Pancreas (tissue), 10 donors: Measurements from ENCODE around the gene B4GAT1. TPM values are rescaled to one million over a fixed set of nuclear protein-coding genes. Genes with fewer than 3 reads are reported as not detected.

ENCODE experiments used
- ATAC-seq, 4 donors: fragments of 200-7000 bp; cut with Tn5 transposase; one replicate each; pipeline versions ENCODE4 v1.8.0 to v1.9.1; 2020; ENCODE audit warnings: mild to moderate bottlenecking in 4 of 4, moderate library complexity in 4 of 4
- DNase-seq, 6 donors: peaks; one replicate each; pipeline ENCODE4 v3.0.0-alpha.2; 2020
- FAIRE-seq: peaks from 2 replicates; lab custom pipeline; 2012; peaks lifted over from hg19 to GRCh38; lab: Jason Lieb, UNC
- H3K27ac ChIP-seq, 4 donors: fragments of 200-600 bp; sonication (generic); 1 replicate in 3 of 4; 2 replicates in 1 of 4; pipeline versions ENCODE4 v1.5.0 to v1.8.0; 2020
- H3K27me3 ChIP-seq, 4 donors: fragments of 200-600 bp; one replicate each; pipeline ENCODE4 v1.8.0; 2021
- H3K36me3 ChIP-seq, 3 donors: fragments of 200-600 bp; sonication (generic) in 1 of 3; one replicate each; pipeline versions ENCODE4 v1.5.0 to v1.8.0; 2020 to 2021
- H3K4me1 ChIP-seq, 3 donors: fragments of 200-600 bp; one replicate each; pipeline ENCODE4 v1.8.0; 2021
- H3K4me3 ChIP-seq, 4 donors: fragments of 200-600 bp; sonication (generic) in 2 of 4; one replicate each; pipeline versions ENCODE4 v1.5.0 to v1.8.0; 2020 to 2021
- H3K9me3 ChIP-seq, 4 donors: fragments of 200-600 bp; one replicate each; pipeline ENCODE4 v1.8.0; 2021
- CTCF ChIP-seq, 4 donors: fragments of 200-600 bp; sonication (generic) in 3 of 4; IDR thresholded peaks; one replicate each; pipeline versions ENCODE4 v1.5.0 to v1.8.0; 2021; ENCODE audit warnings: antibody characterized with exemption in 4 of 4
- WGBS, 2 donors: extraction: QIAGEN DNeasy Blood & Tissue Kit; methylation state at CpG; one replicate each; pipeline ENCODE4 v1.1.7; 2013; 5-methylcytosine and 5-hydroxymethylcytosine counted together
- intact Hi-C, 3 donors: fragments of 100-400 bp; cut with DNase I; formaldehyde crosslinking; loops; one replicate each; pipeline versions ENCODE4 v1.11.1 to v1.14.2; 2022
- polyA plus RNA-seq, 2 donors: library from polyadenylated mRNA; stranded (reverse); fragments of 200-250 nt; gene quantifications; one replicate each; pipeline ENCODE4 v1.2.3, GENCODE V29; 2013
- total RNA-seq, 6 donors: library from RNA; stranded (reverse); fragmentation: NEBNext Ultra II Directional in 4 of 6; extraction: Animal tissue kit (Norgen Biotek cat#: 25700) in 4 of 6; gene quantifications; one replicate each; pipeline versions ENCODE4 v1.2.1 to v1.2.4, GENCODE V29; 2021 to 2023
- donor health status: healthy with polysubstance abuse.
- donor health status: DM: no; HTN: no; CAD: no; lungs with moderate emphysema.
- donor health status: DM: no; HTN: no; CAD: no.
- donor health status: control.
- donor health status: control.
- donor health status: Bipolar disorder and iron deficiency.
- donor health status: DM: yes; HTN: yes; CAD: no.
- donor health status: DM: no; HTN: no; CAD: no.
- donor health status: DM: no; HTN: no; CAD: no.
- donor health status: DM: yes; HTN: yes; CAD: no.

B4GAT1 gene
- total and polyA plus RNA-seq, 8 donors, result 9.2 to 21.8 (median 12.0) TPM

- intact Hi-C loops, result no loop called here
- no peaks in the 10 kb centered on the region for H3K27me3 ChIP-seq
- H3K9me3 ChIP-seq, result no peaks in the 10 kb centered on the region
- ATAC-seq (no peak), FAIRE-seq (no peak), DNase-seq (peak in 2 of 6 donors; percentile 20 to 70)
- TF ChIP-seq CTCF (IDR thresholded peaks at IDR 0.05), result no peak
- H3K4me3 ChIP-seq, result no peak overlapping the region
- H3K27ac ChIP-seq, result no peak overlapping the region
- H3K36me3 ChIP-seq, result no peaks in the 10 kb centered on the region
- WGBS, 2 donors, result 78 to 82% methylated on average over 18 of the region's 18 CpGs
- peaks cover 4 to 12% (median 10%) of the 10 kb centered on the region in 3 donors for H3K4me1 ChIP-seq
Measured at GRCh38 chr11:66332371-66333219, 14.8 kb downstream of the B4GAT1 start.

- no peaks in the 10 kb centered on the region for H3K27me3 ChIP-seq
- H3K4me3 ChIP-seq, result no peak overlapping the region
- no peaks in the 10 kb centered on the region for H3K9me3 ChIP-seq
- 85 to 94% methylated on average over 12 of the region's 12 CpGs for WGBS, 2 donors
- no peak overlapping the region for H3K27ac ChIP-seq
- ATAC-seq (no peak), FAIRE-seq (no peak), DNase-seq (peak in 2 of 6 donors; percentile 44 to 47)
- peaks cover 4 to 8% (median 5%) of the 10 kb centered on the region in 3 donors for H3K4me1 ChIP-seq
- intact Hi-C loops, result no loop called here
- H3K36me3 ChIP-seq, result no peaks in the 10 kb centered on the region
- no peak for TF ChIP-seq CTCF (IDR thresholded peaks at IDR 0.05)
Measured at GRCh38 chr11:66331542-66332370, 15.7 kb downstream of the B4GAT1 start.

GRCh38 chr11:66330931-66331330, 16.5 kb downstream of the B4GAT1 start:
- Histone ChIP-seq H3K27ac (no peak overlapping the region), H3K36me3 (no peaks in the 10 kb centered on the region), H3K4me3 (no peak overlapping the region), H3K9me3 (no peaks in the 10 kb centered on the region), H3K27me3 (no peaks in the 10 kb centered on the region), H3K4me1 (peaks cover 0 to 4% (median 3%) of the 10 kb centered on the region in 3 donors)
- no peak for TF ChIP-seq CTCF (IDR thresholded peaks at IDR 0.05)
- DNase-seq, result peak in 1 of 6 donors; percentile 40
- no peak for FAIRE-seq
- intact Hi-C loops, result no loop called here
- no peak for ATAC-seq
- 56 to 80% methylated on average over 7 to 10 of the region's 10 CpGs for WGBS, 2 donors

GRCh38 chr11:66329165-66329673, 18.2 kb downstream of the B4GAT1 start:
- intact Hi-C loops, result no loop called here
- Histone ChIP-seq H3K9me3 (no peaks in the 10 kb centered on the region), H3K27ac (no peak overlapping the region), H3K4me3 (no peak overlapping the region), H3K36me3 (no peaks in the 10 kb centered on the region), H3K4me1 (no peaks in the 10 kb centered on the region), H3K27me3 (no peaks in the 10 kb centered on the region)
- ATAC-seq, result no peak
- 75 to 85% methylated on average over 3 of the region's 3 CpGs for WGBS, 2 donors
- DNase-seq, result peak in 1 of 6 donors; percentile 1
- FAIRE-seq, result no peak
- TF ChIP-seq CTCF (IDR thresholded peaks at IDR 0.05), result no peak
